UCSD-AML1 (cell line): ENCODE data around the gene BAHCC1.
A peak's percentile ranks its signal among the peaks of the same experiment; 100 is the strongest.

Experiments used
- DNase-seq: peaks from one replicate; lab custom pipeline; 2025; ENCODE audit not compliant: unreplicated experiment; lab: John Stamatoyannopoulos, UW

BAHCC1 gene

DNA sequence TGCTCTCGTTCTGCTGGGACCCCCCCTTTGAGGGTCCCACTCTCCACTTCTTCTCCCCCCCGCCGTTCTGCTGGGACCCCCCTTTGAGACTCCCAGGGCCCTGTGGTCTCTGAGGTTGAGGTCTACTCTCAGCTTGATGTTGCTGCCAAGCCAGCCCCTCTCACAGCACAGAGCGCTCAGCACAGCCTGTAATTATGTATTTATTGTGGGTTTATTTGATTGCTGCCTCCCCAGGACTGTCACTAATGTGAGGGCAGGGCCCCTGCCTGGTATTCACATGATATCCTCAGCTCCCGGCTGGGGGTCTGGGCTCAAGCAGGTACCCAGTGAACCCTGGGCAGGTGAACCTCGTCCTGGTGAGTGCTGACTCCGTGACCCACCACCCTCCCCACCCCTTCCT, 81.9 kb downstream of the BAHCC1 start:
- DNase-seq: no peak

DNA sequence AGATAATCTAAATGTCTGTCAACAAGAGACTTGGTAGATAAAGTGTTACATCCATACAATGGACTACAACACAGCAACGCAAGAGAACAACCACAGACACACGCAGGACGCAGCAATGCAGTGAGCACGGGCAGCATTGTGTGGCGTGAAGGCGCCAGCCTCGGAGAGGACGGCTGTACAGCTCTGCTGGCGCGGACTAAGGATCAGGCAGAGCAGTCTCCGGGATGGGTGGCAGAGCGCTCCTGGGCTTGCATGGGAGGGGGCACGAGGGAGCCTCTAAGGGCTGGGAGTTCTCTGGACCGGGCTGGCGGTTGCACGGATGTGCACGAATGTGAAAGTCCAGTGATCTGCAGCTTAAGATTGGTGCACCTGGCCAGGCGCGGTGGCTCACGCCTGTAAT, 82.9 kb downstream of the BAHCC1 start:
- DNase-seq: no peak

DNA sequence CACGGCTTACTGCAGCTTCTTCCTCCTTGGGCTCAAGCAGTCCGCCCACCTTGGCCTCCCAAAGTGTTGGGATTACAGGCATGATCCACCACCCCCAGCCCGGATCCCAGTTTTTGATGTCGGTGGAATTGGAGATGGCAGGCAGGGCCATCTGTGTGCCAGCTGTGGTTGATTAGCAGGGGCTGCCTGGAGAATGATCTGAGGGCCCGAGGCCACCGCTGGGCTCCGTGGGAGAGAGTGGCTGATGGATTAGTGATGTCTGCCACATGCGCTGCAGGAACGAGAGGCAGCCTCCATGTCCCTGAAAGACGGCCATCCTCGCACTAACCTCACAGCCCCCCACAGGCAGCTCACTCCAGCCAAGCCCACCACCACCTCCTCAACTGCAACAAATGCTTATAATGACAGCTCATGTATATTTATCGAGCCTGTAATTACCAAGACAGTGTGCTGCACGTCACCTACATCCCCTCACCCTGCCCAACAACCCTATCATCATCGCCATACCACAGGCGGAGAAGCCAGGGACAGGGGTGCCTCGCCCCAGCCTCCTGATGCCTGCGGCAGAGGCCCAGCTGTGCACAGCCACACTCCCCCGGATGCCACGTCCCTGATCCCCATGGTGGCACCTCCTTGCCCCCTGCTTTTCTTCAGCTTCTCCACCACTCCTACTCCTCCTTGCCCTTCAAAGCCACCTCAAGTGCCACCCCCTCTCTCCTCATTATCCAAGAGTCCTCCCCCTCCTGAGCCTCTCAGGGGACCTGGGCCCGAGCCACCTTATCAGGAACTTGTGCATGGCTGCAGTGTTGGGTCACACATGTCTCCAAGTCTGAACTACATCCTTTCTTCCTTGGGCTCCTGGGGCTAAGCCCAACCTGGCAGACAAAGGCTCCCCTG, 84.2 kb downstream of the BAHCC1 start:
- no peak for DNase-seq

DNA sequence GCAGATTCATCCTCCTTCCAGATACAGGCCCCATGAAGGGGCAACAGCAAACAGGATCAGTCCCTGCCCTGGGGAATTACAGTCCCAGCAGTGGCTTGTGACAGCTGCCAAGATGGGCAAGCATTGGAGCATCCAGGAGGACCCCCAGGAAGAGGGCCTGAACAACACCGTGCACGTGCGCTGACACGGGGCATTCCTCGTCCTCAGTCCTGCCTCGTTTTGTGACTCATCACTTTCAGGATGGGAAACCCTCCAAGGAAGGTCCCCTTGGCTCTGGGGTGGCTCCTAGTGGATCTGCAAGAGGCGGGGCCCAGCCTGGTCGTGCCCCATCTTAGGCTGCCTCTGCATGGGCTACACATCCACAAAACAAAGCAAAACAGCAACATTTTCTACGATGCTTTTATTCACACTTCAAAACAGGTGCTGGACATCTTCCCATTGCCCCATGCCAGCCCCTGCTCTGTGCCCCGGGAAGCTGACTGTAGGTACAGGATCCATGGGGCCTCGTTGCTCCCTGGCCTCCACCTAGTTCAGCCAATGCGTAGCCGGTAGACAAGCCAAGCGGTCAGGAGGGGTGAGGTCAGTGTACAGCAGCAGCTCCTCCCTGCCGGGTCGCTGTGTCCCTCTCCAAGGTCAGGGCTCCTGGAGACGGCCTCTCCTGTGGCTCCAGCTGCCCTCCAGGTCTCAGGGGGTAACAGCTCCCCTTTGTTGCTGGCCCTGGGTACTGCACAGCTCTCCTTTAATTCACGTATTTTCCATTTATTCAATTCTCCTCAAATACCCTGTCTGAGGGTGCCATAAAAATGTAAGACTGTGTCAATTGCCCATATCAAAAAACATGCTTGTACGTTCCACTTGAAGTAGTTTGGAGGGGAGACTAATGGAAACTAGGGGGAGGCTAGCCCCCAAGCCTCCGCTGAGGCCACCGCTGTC, 85.1 kb downstream of the BAHCC1 start:
- no peak for DNase-seq

DNA sequence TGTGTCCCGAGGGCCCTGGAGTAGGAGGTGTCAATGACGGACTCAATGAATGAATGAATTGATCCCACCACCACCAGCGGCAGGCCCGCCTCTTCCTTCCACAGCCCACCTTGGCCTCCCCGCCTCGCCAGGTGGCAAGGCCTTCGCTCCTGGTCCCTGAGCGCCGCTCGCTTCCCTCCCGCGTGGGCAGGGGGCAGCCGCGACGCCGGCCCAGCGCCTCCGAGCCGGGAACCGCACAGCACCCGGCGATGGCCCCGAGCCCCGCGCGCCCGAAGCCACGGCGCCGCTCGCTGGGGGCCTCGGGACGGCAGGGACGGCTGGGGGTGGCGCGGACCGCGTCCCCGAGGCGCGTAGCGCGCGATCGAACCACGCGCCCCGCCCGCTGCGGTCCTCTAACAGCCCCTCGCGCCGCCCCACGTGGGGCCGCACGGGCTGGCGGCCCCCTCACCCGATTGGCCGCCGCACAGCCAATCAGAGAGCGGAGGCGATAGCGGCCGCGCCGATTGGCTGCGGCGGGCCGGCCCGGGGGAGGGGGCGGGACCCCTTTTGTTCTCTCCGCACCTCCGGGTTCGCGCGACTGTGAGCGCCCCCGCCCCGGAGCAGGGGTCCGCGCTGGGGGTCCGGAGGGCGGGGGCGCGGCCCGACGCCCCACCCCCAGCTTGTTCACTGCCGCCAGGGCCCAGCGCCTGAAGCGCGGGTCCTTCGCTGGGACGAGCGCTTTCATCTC, 86.0 kb downstream of the BAHCC1 start:
- peak; percentile 87 for DNase-seq

DNA sequence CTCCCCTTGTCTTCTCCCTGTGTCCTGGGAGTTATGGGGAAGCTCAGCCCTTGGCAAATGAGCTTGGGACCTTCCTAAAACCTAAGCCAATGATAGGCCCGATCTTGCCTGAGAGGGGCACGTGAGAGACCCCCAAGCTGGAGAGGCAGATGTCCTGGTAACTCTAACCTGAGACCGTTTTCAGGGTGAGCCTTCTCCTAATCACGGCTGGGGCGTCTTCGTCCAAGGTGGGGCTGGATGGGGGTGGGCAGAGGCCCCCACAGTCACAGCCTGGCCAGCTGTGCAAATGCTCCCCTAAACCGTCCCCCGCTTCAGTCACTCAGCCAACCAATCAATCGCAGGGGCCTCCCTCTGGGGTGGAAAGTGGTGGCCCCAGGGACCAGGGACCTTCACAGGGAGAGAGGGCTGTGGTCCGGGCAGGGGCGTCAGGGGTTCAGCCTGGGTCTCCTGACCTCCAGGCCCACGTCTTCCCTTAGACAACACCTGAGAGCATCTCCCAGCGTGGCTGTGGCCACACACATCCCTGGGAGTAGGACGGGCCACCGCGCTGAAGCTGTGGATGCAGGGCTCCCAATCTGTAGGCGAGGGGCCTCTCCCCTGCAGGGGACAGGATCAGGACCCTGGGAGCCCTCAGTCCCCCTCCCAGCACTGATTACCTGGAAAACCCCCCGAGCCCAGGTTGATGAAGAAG, 86.7 kb downstream of the BAHCC1 start:
- DNase-seq: no peak

DNA sequence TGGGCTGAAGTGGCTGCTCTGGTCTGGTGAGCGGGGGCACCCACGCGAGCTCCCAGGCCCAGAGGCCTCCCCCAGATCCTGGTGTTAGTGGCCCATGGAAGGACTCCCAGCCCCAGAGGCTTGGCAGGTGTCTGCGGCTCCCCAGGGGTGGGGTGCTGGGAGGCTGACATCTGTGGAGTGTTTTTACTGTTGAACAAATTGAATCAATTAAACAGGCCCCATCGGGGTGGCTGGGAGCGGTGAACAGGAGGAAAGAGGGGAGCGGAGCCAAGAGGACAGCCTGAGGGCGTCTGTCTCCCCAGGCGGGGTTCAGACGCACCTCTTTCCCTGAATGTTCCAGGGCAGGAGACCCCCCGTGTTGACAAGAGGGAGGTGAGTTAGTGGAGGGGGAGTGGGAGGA, 87.4 kb downstream of the BAHCC1 start:
- no peak for DNase-seq

DNA sequence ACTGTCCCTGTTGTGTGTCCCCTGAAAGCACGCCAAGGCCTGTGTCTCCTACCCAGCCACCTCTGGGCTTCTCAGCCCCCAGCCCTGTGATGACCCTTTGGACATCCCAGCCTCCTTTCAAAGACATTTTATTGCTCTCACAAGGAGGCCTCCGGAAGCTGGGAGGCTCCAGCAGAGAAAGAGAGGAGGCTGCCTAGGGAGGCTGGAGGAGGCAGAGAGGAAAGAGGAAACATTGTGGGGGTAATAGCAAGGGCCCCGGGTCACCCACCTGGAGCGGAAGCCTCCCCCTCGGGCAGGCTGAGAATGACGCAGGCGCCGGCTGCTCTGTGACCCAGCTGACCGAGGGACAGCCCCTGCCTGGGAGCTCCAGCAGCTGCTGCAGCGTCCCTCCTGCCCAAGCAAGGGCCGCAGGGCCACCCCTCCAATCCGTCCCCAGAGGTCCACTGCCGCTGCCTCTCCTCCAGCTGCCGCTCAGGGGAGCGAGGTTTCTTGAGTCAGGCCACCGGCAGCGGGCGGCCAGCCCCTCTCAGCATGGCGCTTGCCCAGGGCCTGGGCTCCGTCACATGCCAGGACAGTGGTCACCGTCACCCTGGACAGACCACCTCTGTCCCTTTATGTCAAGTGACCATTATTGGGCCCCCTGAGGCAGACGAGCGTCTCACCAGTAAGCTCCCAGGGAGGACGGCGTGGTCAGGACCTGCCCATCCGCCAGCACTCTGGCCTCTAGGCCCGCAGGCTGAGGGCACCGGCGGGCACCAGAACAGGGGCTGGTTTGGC, 88.0 kb downstream of the BAHCC1 start:
- DNase-seq: peak; percentile 75

DNA sequence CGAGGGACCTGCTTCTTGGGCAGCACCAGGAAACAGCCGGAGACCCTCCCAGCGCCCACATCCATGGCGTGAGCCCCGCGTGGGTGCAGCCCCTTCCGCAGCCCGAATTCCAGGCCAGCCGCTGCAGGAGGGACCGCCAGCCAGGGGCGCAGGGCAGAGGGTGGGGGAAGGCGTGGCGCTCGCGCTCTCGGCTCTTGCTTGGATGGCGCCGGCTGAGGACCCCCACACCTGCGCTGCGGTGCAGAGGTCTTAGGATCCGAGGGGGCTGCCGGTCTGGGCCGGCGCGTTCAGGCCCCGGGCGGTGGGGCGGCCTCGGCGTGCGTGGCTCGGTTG, 88.6 kb downstream of the BAHCC1 start:
- no peak for DNase-seq

DNA sequence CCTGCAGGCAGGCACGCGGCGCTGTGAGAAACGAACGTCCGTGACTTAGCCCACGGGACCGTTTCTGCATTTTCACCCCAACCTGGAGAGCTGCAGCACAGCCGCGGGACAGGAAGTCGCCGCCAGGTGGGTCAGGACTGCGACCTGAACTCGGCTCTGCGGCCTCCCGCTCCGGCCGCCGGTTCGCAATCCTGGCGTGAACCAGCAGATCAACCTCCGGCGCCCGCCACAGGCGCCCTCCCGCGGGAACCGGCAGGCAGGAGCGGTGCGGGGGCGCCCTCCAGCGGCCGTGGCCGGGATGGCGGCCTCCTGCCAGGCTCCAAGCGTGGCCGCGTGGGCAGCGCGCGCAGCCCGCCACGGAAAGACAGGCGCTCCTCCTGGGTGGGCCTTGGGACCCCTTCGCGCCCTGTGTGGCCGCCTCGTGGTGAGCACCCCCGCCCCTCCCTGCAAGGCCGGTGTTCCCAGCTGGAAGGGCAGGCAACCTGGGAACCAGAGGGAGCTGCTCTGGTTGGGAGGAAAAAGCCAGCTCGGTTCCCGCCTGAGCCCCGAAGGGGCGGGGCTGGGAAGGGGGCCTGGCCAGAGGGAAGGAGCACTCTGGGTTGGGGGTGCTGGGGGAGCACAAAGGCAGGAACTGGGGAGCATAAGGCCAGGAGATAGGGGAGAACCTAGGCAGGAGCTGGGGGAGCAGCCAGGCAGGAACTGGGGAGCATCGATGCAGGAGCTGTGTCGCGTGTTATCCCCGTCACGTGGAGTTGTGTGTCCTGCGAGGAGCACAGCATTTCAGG, 89.1 kb downstream of the BAHCC1 start:
- peak; percentile 87 for DNase-seq

DNA sequence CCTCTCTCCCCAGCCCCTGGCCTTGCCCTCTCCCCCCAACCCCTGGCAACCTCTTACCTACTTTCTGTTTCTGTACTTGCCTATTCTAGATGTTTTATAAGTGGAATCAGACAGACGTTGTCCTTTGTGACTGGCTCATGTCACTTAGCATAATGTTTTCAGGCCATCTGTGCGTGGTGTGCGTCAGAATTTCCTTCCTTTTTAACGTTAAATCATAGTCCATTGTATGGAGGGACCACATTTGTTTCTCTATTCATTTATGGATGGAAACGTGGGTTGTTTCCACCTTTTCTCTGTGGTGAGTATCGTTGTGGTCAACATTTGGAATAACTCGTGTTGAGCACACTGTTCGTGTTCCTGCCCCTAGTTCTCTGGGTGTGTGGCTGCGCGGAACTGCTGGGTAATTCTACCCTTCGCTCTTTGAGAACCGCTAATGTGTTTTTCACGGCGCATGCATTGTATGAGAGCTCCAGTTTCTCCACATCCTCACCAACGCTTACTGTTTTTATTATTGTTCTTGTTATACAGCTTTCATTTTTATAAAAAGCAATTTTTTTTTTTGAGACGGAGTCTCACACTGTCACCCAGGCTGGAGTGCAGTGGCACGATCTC, 91.0 kb downstream of the BAHCC1 start:
- no peak for DNase-seq

DNA sequence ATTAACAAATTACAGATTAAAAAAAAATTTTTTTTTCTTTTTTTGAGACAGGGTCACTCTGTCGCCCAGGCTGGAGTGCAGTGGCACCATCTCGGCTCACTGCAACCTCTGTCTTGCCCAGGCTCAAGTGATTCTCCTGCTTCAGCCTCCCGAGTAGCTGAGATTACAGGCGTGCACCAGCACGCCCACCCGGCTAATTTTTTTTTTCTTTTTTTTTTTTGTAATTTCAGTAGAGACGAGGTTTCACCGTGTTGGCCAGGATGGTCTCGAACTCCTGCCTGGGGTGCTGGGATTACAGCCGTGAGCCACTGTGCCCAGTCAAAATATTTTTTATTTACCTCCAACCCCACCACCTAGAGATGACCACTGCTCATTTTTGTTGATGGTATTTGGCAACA, 91.8 kb downstream of the BAHCC1 start:
- DNase-seq: no peak

DNA sequence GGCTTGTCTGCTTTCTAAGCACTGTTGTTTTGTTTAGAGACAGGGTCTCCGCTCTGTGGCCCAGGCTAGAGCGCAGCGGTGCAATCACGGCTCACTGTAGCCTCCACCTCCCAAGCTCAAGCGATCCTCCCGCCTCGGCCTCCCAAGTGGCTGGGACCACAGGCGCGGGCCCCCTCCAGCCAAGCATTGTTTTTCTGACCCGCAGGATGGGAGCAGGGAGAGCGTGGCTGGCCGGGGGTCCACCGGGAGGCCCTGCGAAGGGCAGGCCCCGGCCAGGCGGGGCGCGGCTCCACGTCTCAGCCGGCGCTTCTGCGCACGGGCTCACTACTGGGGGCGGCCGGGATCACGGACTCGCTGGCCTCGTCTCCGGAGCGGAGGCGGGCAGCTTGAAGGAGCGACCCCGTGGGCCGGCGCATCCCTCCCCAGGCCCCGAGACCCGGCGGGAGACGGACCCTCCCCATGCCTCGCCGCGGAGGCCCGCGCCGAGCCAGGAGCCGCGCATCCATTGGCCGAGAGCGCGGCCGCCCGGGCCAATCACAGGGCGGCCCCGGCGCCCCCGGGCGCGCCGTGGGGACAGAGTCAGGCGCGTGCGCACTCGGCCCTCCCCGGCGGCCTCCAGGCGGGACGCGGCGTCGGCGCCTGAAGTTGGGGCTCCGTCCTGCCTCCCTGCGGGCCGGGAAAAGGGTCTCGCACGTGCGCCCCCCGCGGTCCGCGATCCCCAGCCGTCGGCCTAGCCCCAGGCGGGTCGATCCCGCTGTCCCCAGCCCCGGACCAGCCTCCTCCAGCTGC, 92.4 kb downstream of the BAHCC1 start:
- peak; percentile 83 for DNase-seq

DNA sequence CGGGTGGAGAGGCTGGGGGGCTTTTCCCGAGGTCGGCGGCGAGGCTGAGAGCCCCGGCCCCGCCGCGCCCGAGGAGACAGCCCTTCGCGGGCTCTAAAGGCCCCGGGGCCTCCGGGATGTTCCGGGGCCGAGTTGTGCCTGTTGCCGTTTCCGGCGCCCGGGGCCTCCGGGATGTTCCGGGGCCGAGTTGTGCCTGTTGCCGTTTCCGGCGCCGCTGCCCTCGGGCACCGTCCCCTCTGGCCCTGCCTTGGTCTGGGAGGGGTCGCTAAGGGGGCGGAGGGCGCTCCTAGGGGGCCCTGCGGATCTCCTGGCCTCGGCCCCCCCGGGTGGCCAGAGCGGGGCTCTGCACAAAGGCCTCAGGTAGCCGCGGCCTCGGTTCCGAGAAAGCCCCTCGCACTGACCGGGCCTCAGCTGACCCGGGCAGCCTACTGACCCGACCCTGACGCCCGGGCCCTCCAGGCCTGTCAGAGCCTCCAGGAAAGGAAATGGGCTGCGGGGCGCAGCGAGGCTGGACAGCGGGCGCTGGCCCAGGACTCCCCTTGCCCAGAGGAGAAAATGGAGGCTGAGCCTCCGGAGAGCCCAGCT, 93.1 kb downstream of the BAHCC1 start:
- no peak for DNase-seq

DNA sequence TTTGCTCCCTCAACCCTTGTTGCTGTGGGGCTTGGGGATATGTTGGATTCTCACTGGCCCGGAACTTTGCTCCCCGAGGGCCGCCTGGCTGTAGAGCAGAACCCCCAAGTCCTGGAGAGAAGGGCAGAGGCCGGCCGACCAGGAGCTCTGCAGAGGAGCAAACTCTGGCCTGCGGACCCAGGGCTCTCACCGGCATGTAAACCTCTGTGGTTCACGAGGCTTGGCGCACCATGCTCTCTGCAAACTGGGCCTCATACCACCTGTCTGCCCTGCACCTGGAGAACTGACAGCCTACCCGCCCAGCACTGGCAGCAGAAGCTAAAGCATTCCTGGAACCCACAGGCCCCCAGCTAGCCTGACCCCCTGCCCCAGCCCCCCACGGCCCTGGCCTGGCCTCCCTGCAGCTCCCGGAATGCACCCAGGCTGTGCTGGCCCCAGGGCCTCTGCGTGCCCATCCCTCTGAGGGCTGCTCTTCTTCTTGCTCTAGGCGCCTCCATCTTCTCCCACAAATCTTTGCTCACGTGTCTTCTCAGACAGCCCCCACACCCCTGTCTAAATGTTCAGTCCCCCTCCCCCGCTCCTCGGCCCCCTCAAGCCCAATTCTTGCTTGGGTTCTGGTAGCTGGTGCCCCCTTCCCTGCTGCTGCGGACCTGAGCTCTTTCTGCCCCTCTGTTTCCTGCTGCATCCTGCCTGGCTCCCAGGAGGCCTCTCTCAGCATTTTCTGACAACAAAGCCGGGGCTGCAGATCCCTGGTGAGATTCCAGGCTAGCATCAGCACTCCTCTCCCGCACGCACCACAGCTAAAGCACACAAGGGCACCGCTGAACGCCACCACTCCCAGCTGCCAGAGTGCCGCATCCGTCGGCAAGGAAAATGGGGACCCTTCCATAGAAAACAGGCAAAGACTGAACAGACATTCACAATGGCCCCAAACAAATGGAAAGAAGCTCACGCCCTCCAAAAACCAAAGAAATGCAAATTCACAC, 94.0 kb downstream of the BAHCC1 start:
- no peak for DNase-seq
